GM12878 (cell line): ENCODE data around the gene PALLD. TPM values are rescaled to one million over a fixed set of nuclear protein-coding genes. Genes with fewer than 3 reads are reported as not detected.

ENCODE experiments used
- ATAC-seq: fragments of 200-7000 bp; cut with Tn5 transposase; 3 replicates; pipeline ENCODE4 v1.9.1; 2020; ENCODE audit warnings: mild to moderate bottlenecking, moderate library complexity
- BruUV-seq: library from RNA; stranded (reverse); fragments of 400-500 nt; replicated peaks from 2 replicates; lab custom pipeline; 2021; lab: Mats Ljungman, UMichigan
- CTCF ChIA-PET: fragments of 300-600 bp; sonication (Branson Sonifier 250); formaldehyde crosslinking; extraction: SDS; loops from one replicate; lab custom pipeline; 2021; ENCODE audit warnings: inconsistent platforms; lab: Yijun Ruan, JAX
- POLR2A ChIA-PET: fragments of 350-600 bp; formaldehyde crosslinking; extraction: SDS; loops from one replicate; lab custom pipeline; 2021; ENCODE audit warnings: inconsistent platforms; lab: Charles Lee
- RAD21 ChIA-PET: fragments of 300-600 bp; sonication (Branson Sonifier 250); formaldehyde crosslinking; loops from one replicate; lab custom pipeline; 2023; ENCODE audit warnings: antibody characterized with exemption; ENCODE audit not compliant: unreplicated experiment; lab: Charles Lee
- SMC1A ChIA-PET: fragments of 300-600 bp; sonication (Branson Sonifier 250); formaldehyde crosslinking; loops from one replicate; lab custom pipeline; 2023; ENCODE audit not compliant: unreplicated experiment, uncharacterized antibody; lab: Charles Lee
- DNase-seq: peaks from one replicate; pipeline ENCODE4 v3.0.0-alpha.2; 2011; ENCODE audit warnings: low read depth, low spot score
- FAIRE-seq: peaks from 3 replicates; lab custom pipeline; 2011; peaks lifted over from hg19 to GRCh38; lab: Jason Lieb, UNC
- H2AFZ ChIP-seq: 2 replicates; pipeline ENCODE4 v1.6.0; 2011; ENCODE audit warnings: low read depth, low read length, control low read depth; ENCODE audit not compliant: control insufficient read depth
- H3K27ac ChIP-seq: 2 replicates; pipeline ENCODE4 v1.5.1; 2011; ENCODE audit warnings: control low read depth; ENCODE audit not compliant: control insufficient read depth, insufficient read depth
- H3K27me3 ChIP-seq, 2 experiments: replicated peaks in 1 of 2; 2 replicates each; pipeline versions ENCODE4 v1.6.0 to v1.6.1; 2011; ENCODE audit warnings: low read length in 1 of 2; ENCODE audit not compliant: control insufficient read depth in 2 of 2, insufficient read depth in 2 of 2
- H3K36me3 ChIP-seq, 2 experiments: 2 replicates each; pipeline ENCODE4 v1.5.1; 2011; ENCODE audit warnings: low read length in 1 of 2; ENCODE audit not compliant: control insufficient read depth in 2 of 2, insufficient read depth in 2 of 2
- H3K4me1 ChIP-seq: 2 replicates; pipeline ENCODE4 v1.6.1; 2011; ENCODE audit warnings: mild to moderate bottlenecking, low read length, moderate library complexity, mixed read lengths; ENCODE audit not compliant: control insufficient read depth, insufficient read depth
- H3K4me2 ChIP-seq: 2 replicates; pipeline ENCODE4 v1.6.0; 2011; ENCODE audit warnings: control low read depth; ENCODE audit not compliant: control insufficient read depth, insufficient read depth
- H3K4me3 ChIP-seq: fragments of 200-600 bp; sonication (generic); 2 replicates; pipeline ENCODE4 v1.5.1; 2016
- H3K79me2 ChIP-seq: 2 replicates; pipeline ENCODE4 v1.6.0; 2011; ENCODE audit warnings: low read length; ENCODE audit not compliant: control insufficient read depth, insufficient read depth
- H3K9ac ChIP-seq: 2 replicates; pipeline ENCODE4 v1.8.0; 2011; ENCODE audit warnings: low read length, control low read depth, mixed read lengths; ENCODE audit not compliant: control insufficient read depth, insufficient read depth
- H3K9me3 ChIP-seq: replicated peaks from 3 replicates; pipeline ENCODE4 v1.5.1; 2011; ENCODE audit warnings: mild to moderate bottlenecking, low read length; ENCODE audit not compliant: control insufficient read depth, insufficient read depth
- H4K20me1 ChIP-seq: 2 replicates; pipeline ENCODE4 v1.6.0; 2011; ENCODE audit not compliant: control insufficient read depth, insufficient read depth
- ASH2L ChIP-seq: fragments of 300-600, 200-600 bp; sonication (generic); IDR thresholded peaks from 2 replicates; pipeline ENCODE4 v1.6.1; 2017; ENCODE audit warnings: low read depth, mild to moderate bottlenecking, borderline replicate concordance
- CHD4 ChIP-seq: fragments of 200-600 bp; sonication (generic); IDR thresholded peaks from 2 replicates; pipeline ENCODE4 v1.6.1; 2016; ENCODE audit warnings: mild to moderate bottlenecking
- DPF2 ChIP-seq: fragments of 450-650 bp; IDR thresholded peaks from 2 replicates; pipeline ENCODE4 v1.6.1; 2017; ENCODE audit warnings: mild to moderate bottlenecking
- GATAD2B ChIP-seq: fragments of 450-650 bp; conservative IDR thresholded peaks from 2 replicates; pipeline ENCODE4 v1.6.1; 2017; ENCODE audit warnings: low read depth, mild to moderate bottlenecking, moderate library complexity
- IRF4 ChIP-seq: IDR thresholded peaks from 2 replicates; pipeline ENCODE4 v1.6.1; 2011; ENCODE audit warnings: low read depth, low read length
- JUNB ChIP-seq: IDR thresholded peaks from 2 replicates; pipeline ENCODE4 v1.6.1; 2016; ENCODE audit warnings: antibody characterized with exemption, mild to moderate bottlenecking
- KAT2A ChIP-seq: conservative IDR thresholded peaks from 2 replicates; pipeline ENCODE4 v1.6.1; 2011; ENCODE audit warnings: low read depth, low read length; ENCODE audit not compliant: control insufficient read depth
- KLF5 ChIP-seq: fragments of 450-650 bp; IDR thresholded peaks from 2 replicates; pipeline ENCODE4 v1.6.1; 2014; ENCODE audit warnings: mild to moderate bottlenecking; ENCODE audit not compliant: partially characterized antibody
- PML ChIP-seq: IDR thresholded peaks from 2 replicates; pipeline ENCODE4 v1.6.1; 2012; ENCODE audit warnings: low read length, inconsistent platforms
- POU2F2 ChIP-seq: IDR thresholded peaks from 3 replicates; pipeline ENCODE4 v1.6.1; 2011; ENCODE audit warnings: low read depth, mild to moderate bottlenecking, low read length, borderline replicate concordance
- RAD51 ChIP-seq: fragments of 450-650 bp; IDR thresholded peaks from 2 replicates; pipeline ENCODE4 v1.6.1; 2016; ENCODE audit warnings: moderate library complexity, mild to moderate bottlenecking, inconsistent platforms
- SIN3A ChIP-seq: IDR thresholded peaks from 2 replicates; pipeline ENCODE4 v1.6.1; 2012; ENCODE audit warnings: low read depth, low read length, improper control_type of control experiment
- SRF ChIP-seq, 2 experiments: IDR thresholded peaks; 2 replicates each; pipeline ENCODE4 v1.6.1; 2011; ENCODE audit warnings: low read depth in 2 of 2, low read length in 2 of 2, mild to moderate bottlenecking in 1 of 2, moderate library complexity in 1 of 2
- STAT1 ChIP-seq: fragments of 450-650 bp; conservative IDR thresholded peaks from 2 replicates; pipeline ENCODE4 v1.6.1; 2014; ENCODE audit warnings: antibody characterized with exemption, mild to moderate bottlenecking
- TCF3 ChIP-seq: IDR thresholded peaks from 2 replicates; pipeline ENCODE4 v1.6.1; 2012; ENCODE audit warnings: low read depth, mild to moderate bottlenecking, low read length, borderline replicate concordance; ENCODE audit not compliant: insufficient read depth
- WGBS: methylation state at CpG from one replicate; pipeline ENCODE4 v1.1.6; 2016; ENCODE audit warnings: low lambda C conversion rate; ENCODE audit not compliant: insufficient replicate concordance, insufficient coverage; ENCODE audit errors: missing lambda C conversion rate; 5-methylcytosine and 5-hydroxymethylcytosine counted together
- in situ Hi-C: fragments of 300-500 bp; cut with MboI; formaldehyde crosslinking; loops from 9 replicates; pipeline ENCODE4 v1.14.3; 2018; ENCODE audit warnings: mixed read lengths
- intact Hi-C: fragments of 100-400 bp; cut with micrococcal nuclease; formaldehyde crosslinking; loops from one replicate; pipeline ENCODE4 v1.14.2; 2022; ENCODE audit not compliant: unreplicated experiment
- polyA plus RNA-seq, 11 experiments: library from polyadenylated mRNA; depleted of rRNA in 4 of 11; unstranded in 6 of 11; stranded (reverse) in 5 of 11; fragments of >200 nt; fragmentation: Nextera tagmentation in 4 of 11; fragmentation: Illumina TruSeq in 1 of 11; extraction: Ambion mirVana in 4 of 11; extraction: Trizol in 1 of 11; gene quantifications; 1 replicate in 1 of 11; 2 replicates in 10 of 11; pipeline versions ENCODE4 v1.2.1 to v1.2.3, GENCODE V29; 2011 to 2016; ENCODE audit warnings: inconsistent platforms in 2 of 11, missing spikeins in 2 of 11, low read depth in 1 of 11
- total RNA-seq, 4 experiments: library from RNA; depleted of rRNA in 3 of 4; stranded (reverse); fragments of >200 nt in 3 of 4; fragmentation: Illumina TruSeq in 1 of 4; extraction: Trizol in 1 of 4; gene quantifications; 2 replicates each; pipeline versions ENCODE4 v1.2.1 to v1.2.3, GENCODE V29; 2013 to 2021

PALLD gene
- total and polyA plus RNA-seq, 10 of the 15 experiments (the other 5 are each of a cell fraction or from before 2014, with no cell fraction given), result 1.0 to 7.7 (median 1.7) TPM

DNA sequence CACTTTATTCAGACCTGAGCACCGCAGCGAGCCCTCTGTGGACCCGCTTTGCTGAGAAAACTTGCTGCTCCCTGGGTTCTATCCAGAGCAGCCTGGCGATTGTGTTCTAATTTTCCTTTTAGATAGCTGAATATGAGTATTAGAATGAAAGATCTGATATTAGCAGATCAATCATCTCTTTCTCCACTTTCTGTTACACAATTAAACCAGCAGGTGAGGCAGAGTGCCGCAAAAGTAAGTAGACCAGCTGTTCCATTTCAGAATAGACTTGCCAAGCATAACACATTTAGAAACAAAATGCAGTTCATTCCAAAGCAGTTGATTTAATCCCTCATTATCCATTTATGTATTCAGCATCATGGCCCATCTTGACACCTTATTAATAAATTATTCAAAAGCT lies 58.6 kb downstream of the PALLD start:
- H3K9ac ChIP-seq, result no peak overlapping the region
- SMC1A ChIA-PET, result no interaction called here
- H4K20me1 ChIP-seq, result no peaks in the 10 kb centered on the region
- POLR2A ChIA-PET, result no interaction called here
- DNase-seq, result no peak
- H3K4me3 ChIP-seq, result no peak overlapping the region
- no peak for FAIRE-seq
- TF ChIP-seq TCF3 (no peak), PML (no peak), KAT2A (no peak), IRF4 (no peak), GATAD2B (no peak), DPF2 (no peak), STAT1 (no peak), CHD4 (no peak), JUNB (no peak), RAD51 (no peak), POU2F2 (no peak), ASH2L (no peak), KLF5 (no peak), SIN3A (no peak), SRF (IDR thresholded peaks at IDR 0.05; ENCODE audit: low read depth in 2 of 2, low read length in 2 of 2) (no peak)
- H3K36me3 ChIP-seq, result no peaks in the 10 kb centered on the region
- no peaks in the 10 kb centered on the region for H3K27me3 ChIP-seq
- no peaks in the 10 kb centered on the region for H3K79me2 ChIP-seq
- intact Hi-C loops, result loop anchor here (10.0 kb wide), 1 partner anchor 371 kb away; no protein-coding TSS in a partner anchor
- in situ Hi-C loops, result no loop called here
- WGBS, result 74% methylated on average over 5 of the region's 5 CpGs
- BruUV-seq, result no TSS peak
- no peaks in the 10 kb centered on the region for H3K9me3 ChIP-seq
- no peak overlapping the region for H3K4me2 ChIP-seq
- CTCF ChIA-PET, result no interaction called here
- no peak overlapping the region for H2AFZ ChIP-seq
- no peak overlapping the region for H3K27ac ChIP-seq
- no peak for ATAC-seq
- RAD21 ChIA-PET, result no interaction called here
- no peaks in the 10 kb centered on the region for H3K4me1 ChIP-seq
